ENCODE data around the gene DNTT.
A peak's percentile ranks its signal among the peaks of the same experiment; 100 is the strongest.

DNTT gene

DNA sequence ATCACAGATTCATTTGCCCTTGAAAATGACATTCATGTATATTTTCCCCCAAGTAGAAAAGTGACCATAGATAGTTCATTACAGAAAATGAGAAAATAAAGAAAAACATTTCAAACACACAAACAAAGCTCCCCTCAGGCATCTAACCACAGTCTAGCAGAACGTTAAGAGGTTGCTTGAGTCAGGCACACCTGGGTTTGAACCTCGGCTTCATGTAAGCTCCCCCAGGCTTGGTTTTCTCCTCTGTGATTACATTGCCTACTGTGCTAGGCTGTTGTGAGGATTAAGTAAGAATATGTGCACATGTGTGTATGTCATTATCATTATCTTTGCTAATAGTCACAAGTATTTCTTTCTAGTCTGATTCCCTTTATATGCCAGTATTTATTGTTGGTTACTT is 9.1 kb downstream of the DNTT start:
- H3K4me3 ChIP-seq (ENCODE audit: low read depth, low read length) = no peak overlapping the region
- no peak for DNase-seq (ENCODE audit: low read depth)
- no peak for TF ChIP-seq MAX (IDR thresholded peaks at IDR 0.05; ENCODE audit: low read depth, low read length)
- TF ChIP-seq POLR2A (IDR thresholded peaks at IDR 0.05; ENCODE audit: extremely low read depth, insufficient read length) = no peak
- no peak for TF ChIP-seq MYC (IDR thresholded peaks at IDR 0.05; ENCODE audit: low read depth, low read length)
- no peak for TF ChIP-seq CTCF (IDR thresholded peaks at IDR 0.05; ENCODE audit: low read depth, low read length)

DNA sequence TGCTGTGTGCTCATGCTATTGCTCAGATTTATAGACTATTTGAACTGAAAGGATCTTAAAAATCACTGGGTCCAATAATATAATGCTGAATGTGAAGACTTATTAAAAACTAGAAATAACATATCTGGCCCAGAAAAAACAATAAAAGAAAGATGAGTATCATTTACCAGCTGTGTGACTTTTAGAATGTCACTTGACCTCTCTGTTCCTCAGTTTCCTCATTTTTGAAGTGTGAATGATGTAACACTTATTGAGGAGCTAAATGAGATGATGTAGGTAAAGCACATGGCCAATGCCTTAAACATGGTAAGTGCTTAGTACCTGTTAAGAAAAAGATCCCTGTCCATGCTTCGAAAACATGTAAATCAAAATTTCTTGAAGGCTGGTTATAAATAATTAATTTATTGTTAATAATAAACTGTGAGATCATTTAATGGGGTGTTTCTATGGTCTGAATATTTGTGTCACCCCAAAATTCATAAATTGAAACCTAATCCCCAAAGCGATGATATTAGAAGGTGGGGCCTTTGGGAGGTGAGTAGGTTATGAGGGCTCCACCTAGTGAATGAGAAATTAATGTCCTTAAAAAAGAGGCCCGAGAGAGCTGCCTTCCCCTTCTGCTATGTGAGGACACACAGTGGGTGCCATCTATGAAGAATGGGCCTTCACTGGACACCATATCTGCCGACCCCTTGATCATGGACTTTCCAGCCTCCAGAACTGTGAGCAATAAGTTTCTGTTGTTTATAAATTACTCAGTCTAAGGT is 13.0 kb downstream of the DNTT start:
- TF ChIP-seq MYC (IDR thresholded peaks at IDR 0.05; ENCODE audit: low read depth, low read length) = no peak
- TF ChIP-seq CTCF (IDR thresholded peaks at IDR 0.05; ENCODE audit: low read depth, low read length) = no peak
- no peak for TF ChIP-seq MAX (IDR thresholded peaks at IDR 0.05; ENCODE audit: low read depth, low read length)
- no peak for TF ChIP-seq POLR2A (IDR thresholded peaks at IDR 0.05; ENCODE audit: extremely low read depth, insufficient read length)
- no peak for DNase-seq (ENCODE audit: low read depth)

GRCh38 chr10:96319754-96320474 is 15.7 kb downstream of the DNTT start:
- no peak for DNase-seq (ENCODE audit: low read depth)
- TF ChIP-seq MAX (IDR thresholded peaks at IDR 0.05; ENCODE audit: low read depth, low read length) (no peak), MYC (IDR thresholded peaks at IDR 0.05; ENCODE audit: low read depth, low read length) (no peak), POLR2A (IDR thresholded peaks at IDR 0.05; ENCODE audit: extremely low read depth, insufficient read length) (no peak), CTCF (IDR thresholded peaks at IDR 0.05; ENCODE audit: low read depth, low read length) (no peak)

More for the DNA sequence above, 13.0 kb downstream of the DNTT start:
- H3K4me3 ChIP-seq (ENCODE audit: low read depth, low read length) = no peak overlapping the region

GRCh38 chr10:96321822-96322221 is 17.6 kb downstream of the DNTT start:
- no peak overlapping the region for H3K4me3 ChIP-seq (ENCODE audit: low read depth, low read length)
- TF ChIP-seq MYC (IDR thresholded peaks at IDR 0.05; ENCODE audit: low read depth, low read length) = no peak
- peak; percentile 17 for TF ChIP-seq CTCF (IDR thresholded peaks at IDR 0.05; ENCODE audit: low read depth, low read length)
- DNase-seq (ENCODE audit: low read depth) = no peak

More at GRCh38 chr10:96319754-96320474, 15.7 kb downstream of the DNTT start:
- no peak overlapping the region for H3K4me3 ChIP-seq (ENCODE audit: low read depth, low read length)

- TF ChIP-seq MYC (IDR thresholded peaks at IDR 0.05; ENCODE audit: low read depth, low read length) (no peak), MAX (IDR thresholded peaks at IDR 0.05; ENCODE audit: low read depth, low read length) (no peak), POLR2A (IDR thresholded peaks at IDR 0.05; ENCODE audit: extremely low read depth, insufficient read length) (no peak), CTCF (IDR thresholded peaks at IDR 0.05; ENCODE audit: low read depth, low read length) (no peak)
- no peak overlapping the region for H3K4me3 ChIP-seq (ENCODE audit: low read depth, low read length)
- no peak for DNase-seq (ENCODE audit: low read depth)
Measured at GRCh38 chr10:96322275-96322674, 18.0 kb downstream of the DNTT start.

Data from NB4 (cell line).